GM21529 (cell line): ENCODE data around the gene HTRA3.
"Not testable (repeated sequence)": the region's sequence is repeated elsewhere in the genome, so short reads cannot be mapped to it uniquely, and the experiment has no call there.

Experiments used
- ATAC-seq: cut with Tn5 transposase; IDR thresholded peaks from one replicate; pipeline ENCODE4 v1.9.1; 2021; ENCODE audit not compliant: unreplicated experiment

The HTRA3 gene

DNA sequence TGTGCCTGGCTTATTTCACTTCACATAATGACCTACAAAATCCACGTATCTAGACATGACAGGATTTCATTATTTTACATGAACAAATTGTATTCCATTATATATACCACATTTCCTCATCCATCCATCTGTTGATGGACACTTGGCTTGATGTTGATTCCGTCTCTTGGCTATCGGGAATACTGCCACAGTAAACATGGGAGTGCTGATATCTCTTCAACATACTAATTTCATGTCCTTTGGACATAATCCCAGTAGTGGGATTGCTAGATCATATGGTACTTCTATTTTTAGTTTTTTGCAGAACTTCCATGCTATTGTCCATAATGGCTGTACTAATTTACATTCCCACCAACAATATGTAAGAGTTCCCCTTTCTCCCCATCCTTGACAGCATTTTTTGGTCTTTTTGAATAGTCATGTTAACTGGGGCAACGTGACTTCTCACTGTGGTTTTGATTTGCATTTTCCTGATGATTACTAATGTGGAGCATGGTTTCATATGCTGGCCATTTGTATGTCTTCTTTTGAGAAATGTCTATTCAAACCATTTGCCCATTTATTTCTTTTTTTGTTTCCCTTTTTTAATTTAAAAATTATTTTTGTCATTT, 68.9 kb downstream of the HTRA3 start:
- ATAC-seq: no peak

DNA sequence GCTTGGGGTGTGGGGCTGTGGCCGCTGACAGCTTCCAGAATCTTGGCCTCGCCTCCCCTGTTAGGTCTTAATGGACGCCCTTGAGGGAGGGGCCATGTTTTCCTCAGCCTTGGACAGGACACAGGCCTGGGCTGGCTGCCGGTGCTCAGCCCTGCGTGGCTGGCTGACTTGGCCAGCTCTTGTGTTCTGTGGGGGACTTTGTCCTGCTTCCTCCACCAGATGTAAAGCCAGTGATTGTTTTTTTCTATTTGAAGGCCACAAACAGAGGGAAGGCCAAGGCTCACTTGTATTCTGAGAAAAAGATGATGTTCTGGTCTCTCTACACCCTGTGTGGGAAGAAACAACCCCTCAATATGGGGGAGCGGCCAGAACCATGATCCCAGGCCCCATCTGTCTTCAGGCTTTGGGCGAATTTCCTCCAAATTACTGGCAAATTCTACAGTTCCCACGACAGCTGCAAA, 71.3 kb downstream of the HTRA3 start:
- no peak for ATAC-seq

DNA sequence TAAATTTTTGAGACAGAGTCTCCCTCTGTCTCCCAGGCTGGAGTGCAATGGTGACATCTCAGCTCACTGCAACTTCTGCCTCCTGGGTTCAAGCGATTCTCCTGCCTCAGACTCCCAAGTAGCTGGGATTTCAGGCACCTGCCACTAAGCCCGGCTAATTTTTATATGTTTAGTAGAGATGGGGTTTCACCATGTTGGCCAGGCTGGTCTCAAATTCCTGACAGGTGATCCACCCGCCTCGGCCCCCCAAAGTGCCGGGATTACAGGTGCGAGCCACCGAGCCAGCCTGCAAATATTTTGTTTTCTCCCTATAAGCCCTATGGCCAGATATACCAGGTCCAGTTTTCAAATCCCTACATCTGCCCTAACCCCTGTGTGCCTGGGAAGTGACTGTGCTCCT, 71.7 kb downstream of the HTRA3 start:
- not testable (repeated sequence) for ATAC-seq

- ATAC-seq: no peak
Measured at GRCh38 chr4:8341691-8342090, 72.1 kb downstream of the HTRA3 start.

DNA sequence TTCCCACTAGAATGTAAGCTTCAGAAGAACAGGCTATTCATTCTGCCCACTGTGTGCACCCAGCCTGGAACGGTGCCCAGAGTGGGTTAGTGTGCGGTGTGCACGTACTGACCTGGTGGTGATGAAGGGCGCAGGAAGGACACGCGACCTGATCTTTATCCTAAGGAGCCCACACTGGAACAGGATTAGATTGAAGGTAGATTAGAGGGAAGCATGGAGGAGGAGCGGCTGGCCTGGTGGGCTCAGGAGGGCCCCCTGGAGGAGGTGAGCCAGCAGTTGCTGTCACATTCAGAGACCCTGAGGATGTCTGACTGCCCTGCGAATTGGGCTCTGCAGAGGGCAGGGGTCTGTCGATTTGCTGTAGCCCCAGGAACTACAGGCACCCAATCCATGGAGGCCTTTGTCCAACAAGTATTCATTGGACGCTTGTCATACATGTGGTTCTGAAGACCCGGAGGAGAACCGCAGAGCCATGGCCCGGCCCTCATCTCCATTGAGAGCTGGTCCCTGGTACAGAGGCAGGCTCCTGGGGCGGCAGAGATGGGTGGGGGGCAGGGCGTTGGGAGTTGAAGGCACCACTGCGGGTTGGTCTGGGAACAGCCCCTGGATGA, 73.2 kb downstream of the HTRA3 start:
- no peak for ATAC-seq

GRCh38 chr4:8343262-8343966, 73.9 kb downstream of the HTRA3 start:
- ATAC-seq: no peak

- ATAC-seq: no peak
Measured at GRCh38 chr4:8343967-8344331, 74.4 kb downstream of the HTRA3 start.

DNA sequence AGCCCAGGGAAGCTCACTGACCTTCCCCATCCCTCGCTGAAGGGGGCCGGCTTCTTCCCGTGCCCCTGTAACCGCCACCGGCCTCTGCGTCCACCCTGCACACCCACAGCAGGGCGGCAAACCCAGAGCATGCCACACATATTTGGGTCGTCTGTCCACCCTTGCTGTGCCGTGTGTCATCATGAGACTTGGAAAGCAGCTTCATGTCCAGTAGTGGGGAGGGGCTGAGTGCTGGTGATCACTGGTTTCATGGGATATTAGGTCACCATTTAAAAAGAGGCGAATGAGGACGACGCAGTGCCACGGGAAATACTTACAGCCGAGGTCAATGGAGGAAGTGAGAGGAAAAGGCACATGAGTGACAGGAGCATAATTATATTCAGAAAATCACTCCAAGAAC, 74.8 kb downstream of the HTRA3 start:
- ATAC-seq: no peak

- no peak for ATAC-seq
Measured at GRCh38 chr4:8345053-8345945, 75.7 kb downstream of the HTRA3 start.

DNA sequence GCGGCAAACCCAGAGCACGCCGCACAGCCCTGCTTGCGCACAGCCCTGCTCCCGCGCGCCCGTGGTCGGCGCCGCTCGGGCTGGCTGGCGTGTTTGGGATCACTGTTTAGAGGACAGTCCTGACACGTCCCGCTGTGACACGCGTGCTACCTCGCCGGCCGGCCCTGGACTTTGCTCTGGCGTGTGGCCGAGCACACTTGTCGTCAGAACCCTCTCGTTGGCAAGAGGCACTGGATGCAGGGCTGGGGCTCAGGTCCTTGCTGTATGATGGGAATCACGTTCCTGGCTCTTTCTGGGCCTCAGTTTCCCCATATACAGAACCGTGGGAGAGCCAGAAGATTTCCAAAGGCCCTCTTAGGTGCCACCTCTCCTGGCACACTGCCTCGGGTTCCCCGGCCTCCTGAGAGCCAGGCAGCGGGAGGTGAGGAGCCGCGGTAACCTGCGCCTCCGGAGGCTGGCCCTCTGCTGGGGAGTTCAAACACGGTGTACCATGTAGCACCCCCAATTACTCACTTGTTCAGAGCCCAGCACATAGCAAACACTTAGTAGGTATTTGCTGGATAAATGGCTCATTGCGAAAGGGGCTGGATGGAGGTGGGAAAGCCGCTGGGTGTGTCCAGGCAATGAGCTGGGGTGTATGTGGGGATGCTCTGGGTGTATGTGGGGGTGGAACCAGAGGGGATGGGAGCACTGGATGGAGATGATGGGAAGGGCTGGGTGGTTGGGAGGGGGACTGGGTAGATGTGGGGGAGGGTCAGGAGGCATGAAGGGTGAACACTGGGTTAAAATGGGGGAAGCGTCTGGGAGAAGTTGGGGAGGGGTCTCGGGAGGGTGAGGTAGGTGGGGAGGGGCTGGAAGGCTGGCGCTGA, 76.6 kb downstream of the HTRA3 start:
- no peak for ATAC-seq

- ATAC-seq: no peak
Measured at GRCh38 chr4:8346838-8347605, 77.5 kb downstream of the HTRA3 start.

DNA sequence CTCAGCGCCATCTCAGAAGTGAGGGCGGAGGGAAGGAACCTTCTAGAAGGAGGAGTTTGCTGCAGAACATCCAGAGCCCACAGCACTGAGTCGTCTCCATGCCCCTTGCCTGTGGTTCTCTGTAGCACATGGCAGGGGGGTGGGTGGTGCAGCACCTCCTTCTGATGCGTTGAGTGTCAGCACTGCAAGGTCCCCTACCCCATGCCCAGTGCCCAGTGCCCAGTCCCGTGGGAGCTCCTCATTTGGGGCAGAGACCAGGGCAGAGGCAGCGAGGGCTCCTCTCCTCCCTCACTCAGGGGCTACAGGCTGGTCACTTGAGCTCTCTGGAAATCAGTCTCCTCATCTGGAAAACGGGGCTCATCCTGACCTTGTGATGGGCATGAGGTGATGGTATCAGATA, 78.1 kb downstream of the HTRA3 start:
- no peak for ATAC-seq

GRCh38 chr4:8348071-8348470, 78.5 kb downstream of the HTRA3 start:
- ATAC-seq: no peak

DNA sequence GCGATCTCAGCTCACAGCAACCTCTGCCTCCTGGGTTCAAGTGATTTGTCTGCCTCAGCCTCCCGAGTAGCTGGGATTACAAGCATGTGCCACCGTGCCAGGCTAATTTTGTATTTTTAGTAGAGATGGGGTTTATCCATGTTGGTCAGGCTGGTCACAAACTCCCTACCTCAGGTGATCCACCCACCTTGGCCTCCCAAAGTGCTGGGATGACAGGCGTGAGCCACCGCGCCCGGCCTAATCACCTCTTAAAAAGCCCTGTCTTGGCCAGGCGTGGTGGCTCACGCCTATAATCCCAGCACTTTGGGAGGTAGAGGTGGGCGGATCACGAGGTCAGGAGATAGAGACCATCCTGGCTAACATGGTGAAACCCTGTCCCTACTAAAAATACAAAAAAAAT, 79.7 kb downstream of the HTRA3 start:
- not testable (repeated sequence) for ATAC-seq

DNA sequence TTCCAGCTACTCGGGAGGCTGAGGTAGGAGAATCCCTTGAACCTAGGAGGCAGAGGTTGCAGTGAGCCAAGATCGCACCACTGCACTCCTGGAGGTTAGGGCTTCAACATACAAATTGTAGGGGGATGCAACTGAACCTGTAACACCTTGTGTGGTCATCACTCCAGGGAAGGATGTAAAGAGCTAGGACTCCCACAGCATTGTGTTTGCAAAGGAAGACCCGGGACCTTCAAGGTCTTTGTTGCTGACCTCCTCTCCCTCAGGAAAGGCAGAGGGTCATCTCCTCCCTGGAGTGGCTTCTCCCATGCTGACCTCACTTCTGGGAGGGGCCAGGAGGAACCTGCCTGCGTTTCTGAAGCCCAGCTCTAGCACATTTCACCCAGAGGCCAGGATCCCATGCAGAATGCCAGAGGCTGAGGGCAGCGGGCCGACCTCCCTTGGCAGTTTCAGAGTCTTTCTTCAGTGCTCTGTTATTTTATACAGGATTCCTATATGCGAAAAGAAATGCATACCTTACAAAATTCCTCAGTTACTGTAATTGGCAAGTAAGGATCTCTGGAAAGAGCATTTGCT, 80.2 kb downstream of the HTRA3 start:
- no peak for ATAC-seq

DNA sequence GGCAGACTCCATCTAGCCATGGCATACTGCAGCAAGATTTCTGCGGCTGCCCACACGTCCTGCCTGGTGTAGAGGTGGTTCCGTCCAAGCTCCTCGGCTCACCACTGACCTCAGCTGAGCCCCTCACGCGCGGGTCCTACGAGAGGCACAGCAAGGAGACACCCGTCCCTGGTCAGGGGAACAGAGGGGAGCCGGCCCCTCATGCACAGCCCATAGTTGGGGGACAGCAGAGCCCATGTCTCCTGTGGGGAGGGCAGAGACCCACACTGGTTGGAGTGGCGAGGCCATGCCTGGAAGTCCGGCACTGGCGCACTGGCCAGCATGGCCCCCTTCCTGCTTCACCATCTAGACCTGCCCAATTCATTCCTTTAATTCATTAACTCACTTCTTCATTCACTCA, 80.8 kb downstream of the HTRA3 start:
- no peak for ATAC-seq

GRCh38 chr4:8350841-8351461, 81.4 kb downstream of the HTRA3 start:
- ATAC-seq: no peak

DNA sequence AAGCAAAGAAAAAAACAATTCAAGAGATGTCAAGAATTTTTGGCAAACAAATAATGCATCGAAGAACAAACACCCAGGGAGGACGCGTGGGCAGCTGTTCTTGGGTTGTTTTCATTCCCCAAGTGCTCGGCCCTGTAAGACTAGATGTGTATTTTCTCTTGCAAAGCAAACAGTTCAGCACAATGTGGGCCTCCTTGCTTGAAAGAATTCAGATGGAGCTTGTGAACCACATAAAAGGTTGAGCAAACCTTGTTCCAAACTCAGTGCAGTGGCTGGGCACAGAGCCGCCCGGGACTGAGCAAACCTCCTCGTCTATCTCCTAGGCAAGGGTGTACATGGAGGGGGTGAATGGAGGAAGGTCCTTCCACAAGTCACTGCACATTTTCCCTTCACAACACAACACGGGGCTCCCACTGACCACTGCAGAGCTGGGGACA, 82.4 kb downstream of the HTRA3 start:
- no peak for ATAC-seq
